ENCODE measurements around the gene KRTAP4-4. TPM values are rescaled to one million over a fixed set of nuclear protein-coding genes. Genes with fewer than 3 reads are reported as not detected.
"Not testable (repeated sequence)": the region's sequence is repeated elsewhere in the genome, so short reads cannot be mapped to it uniquely, and the experiment has no call there.

Gene KRTAP4-4
- total RNA-seq, 2 donors from 2014 or later, result not detected

- ATAC-seq; intact Hi-C loops (cut with DNase I); DNase-seq: not testable (repeated sequence)
These were observed 40.6 kb downstream of the KRTAP4-4 start for GRCh38 chr17:41119696-41120690.

GRCh38 chr17:41118721-41119120, 41.8 kb downstream of the KRTAP4-4 start:
- intact Hi-C loops (cut with DNase I), result no loop called here
- no peak for DNase-seq
- ATAC-seq, result no peak

- intact Hi-C loops (cut with DNase I); DNase-seq; ATAC-seq: not testable (repeated sequence)
These were observed 42.6 kb downstream of the KRTAP4-4 start, which contains the start of gene KRTAP4-11 for GRCh38 chr17:41117846-41118386. TSS of gene KRTAP4-11 (minus strand) at chr17:41118373. CDS start at chr17:41118315, 58 bp downstream.

- no peak for DNase-seq
- intact Hi-C loops (cut with DNase I), result no loop called here
- no peak for ATAC-seq
These were observed 44.3 kb downstream of the KRTAP4-4 start for GRCh38 chr17:41116297-41116696.

- intact Hi-C loops (cut with DNase I), result no loop called here
- DNase-seq, result no peak
- no peak for ATAC-seq
These were observed 49.2 kb downstream of the KRTAP4-4 start for GRCh38 chr17:41111151-41111885.

Other genes with a start within 250 kb of the KRTAP4-4 start
- under 1 TPM in 1 of 2 donors, not detected in 1; 0.29 TPM for gene KRT23, start 223.1 kb downstream of the KRTAP4-4 start, total RNA-seq
- not detected for gene KRT39, start 193.8 kb downstream of the KRTAP4-4 start, total RNA-seq
- not detected for gene KRT40, start 176.4 kb downstream of the KRTAP4-4 start, total RNA-seq
- not detected for gene KRTAP3-3, start 166.6 kb downstream of the KRTAP4-4 start, total RNA-seq
- gene KRTAP3-2, start 160.8 kb downstream of the KRTAP4-4 start, total RNA-seq, result not detected
- not detected for gene KRTAP3-1, start 151.6 kb downstream of the KRTAP4-4 start, total RNA-seq
- gene KRTAP1-5, start 133.5 kb downstream of the KRTAP4-4 start, total RNA-seq, result not detected
- not detected for gene KRTAP1-4, start 130.6 kb downstream of the KRTAP4-4 start, total RNA-seq
- not detected for gene KRTAP1-3, start 125.9 kb downstream of the KRTAP4-4 start, total RNA-seq
- gene KRTAP1-1, start 119.3 kb downstream of the KRTAP4-4 start, total RNA-seq, result not detected
- not detected for gene KRTAP2-1, start 113.4 kb downstream of the KRTAP4-4 start, total RNA-seq
- gene KRTAP2-2, start 105.5 kb downstream of the KRTAP4-4 start, total RNA-seq, result not detected
- not detected for gene KRTAP2-3, start 100.6 kb downstream of the KRTAP4-4 start, total RNA-seq
- not detected for gene KRTAP2-4, start 94.9 kb downstream of the KRTAP4-4 start, total RNA-seq
- not detected for gene KRTAP4-7, start 76.6 kb downstream of the KRTAP4-4 start, total RNA-seq
- gene KRTAP4-8, start 62.6 kb downstream of the KRTAP4-4 start, total RNA-seq, result not detected
- not detected for gene KRTAP4-16, start 58.5 kb downstream of the KRTAP4-4 start, total RNA-seq
- gene KRTAP4-9, start 55.4 kb downstream of the KRTAP4-4 start, total RNA-seq, result not detected
- gene KRTAP4-11, start 42.4 kb downstream of the KRTAP4-4 start, total RNA-seq, result not detected
- gene KRTAP4-12, start 36.6 kb downstream of the KRTAP4-4 start, total RNA-seq, result not detected
- gene KRTAP4-6, start 20.2 kb downstream of the KRTAP4-4 start, total RNA-seq, result not detected
- not detected for gene KRTAP4-5, start 10.9 kb downstream of the KRTAP4-4 start, total RNA-seq
- gene KRTAP4-3, start 7.5 kb upstream of the KRTAP4-4 start, total RNA-seq, result not detected
- not detected for gene KRTAP4-2, start 17.5 kb upstream of the KRTAP4-4 start, total RNA-seq
- not detected for gene KRTAP4-1, start 24.2 kb upstream of the KRTAP4-4 start, total RNA-seq
- not detected for gene KRTAP9-1, start 29.1 kb upstream of the KRTAP4-4 start, total RNA-seq
- not detected for gene KRTAP9-2, start 65.9 kb upstream of the KRTAP4-4 start, total RNA-seq
- not detected for gene KRTAP9-3, start 71.7 kb upstream of the KRTAP4-4 start, total RNA-seq
- gene KRTAP9-8, start 77.3 kb upstream of the KRTAP4-4 start, total RNA-seq, result not detected
- not detected for gene KRTAP9-4, start 88.9 kb upstream of the KRTAP4-4 start, total RNA-seq
- not detected for gene KRTAP9-9, start 94.6 kb upstream of the KRTAP4-4 start, total RNA-seq
- not detected for gene KRTAP9-6, start 104.6 kb upstream of the KRTAP4-4 start, total RNA-seq
- gene KRTAP9-7, start 115.0 kb upstream of the KRTAP4-4 start, total RNA-seq, result not detected
- gene KRTAP29-1, start 142.1 kb upstream of the KRTAP4-4 start, total RNA-seq, result not detected
- gene KRTAP16-1, start 148.6 kb upstream of the KRTAP4-4 start, total RNA-seq, result not detected
- gene KRTAP17-1, start 155.0 kb upstream of the KRTAP4-4 start, total RNA-seq, result not detected
- gene KRT33A, start 190.1 kb upstream of the KRTAP4-4 start, total RNA-seq, result not detected
- not detected for gene KRT33B, start 209.1 kb upstream of the KRTAP4-4 start, total RNA-seq
- gene KRT34, start 221.6 kb upstream of the KRTAP4-4 start, total RNA-seq, result not detected
- gene KRT31, start 236.9 kb upstream of the KRTAP4-4 start, total RNA-seq, result not detected